ENCODE results near the gene EIF4G1. TPM values are rescaled to one million over a fixed set of nuclear protein-coding genes. Genes with fewer than 3 reads are reported as not detected.

Gene EIF4G1
- polyA plus RNA-seq, 3 donors: 114 to 271 (median 178) TPM

DNA sequence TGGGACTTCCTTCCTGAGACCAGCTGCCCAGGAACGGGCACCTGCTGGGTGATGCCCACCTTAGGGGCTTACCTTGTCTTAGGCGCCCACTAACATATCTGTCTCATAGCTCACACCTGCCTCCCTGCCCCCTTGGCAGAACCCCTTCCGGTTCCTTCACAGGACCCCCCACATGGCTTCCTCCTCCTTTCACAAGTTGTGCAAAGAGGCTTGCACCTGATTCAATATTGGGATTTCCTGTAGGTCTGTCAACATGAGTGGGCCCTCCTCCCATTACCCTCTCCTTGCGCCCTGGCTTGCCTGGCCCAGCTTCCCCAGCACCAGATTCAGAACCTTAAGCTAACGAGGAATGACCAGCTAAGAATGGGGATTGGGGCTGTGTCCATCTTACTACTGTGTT is 63.0 kb downstream of the EIF4G1 start:
- H3K27ac ChIP-seq (ENCODE audit: low read depth, low read length): no peak overlapping the region
- WGBS, 3 donors: 57 to 69% (median 63%) methylated on average over 5 of the region's 5 CpGs

DNA sequence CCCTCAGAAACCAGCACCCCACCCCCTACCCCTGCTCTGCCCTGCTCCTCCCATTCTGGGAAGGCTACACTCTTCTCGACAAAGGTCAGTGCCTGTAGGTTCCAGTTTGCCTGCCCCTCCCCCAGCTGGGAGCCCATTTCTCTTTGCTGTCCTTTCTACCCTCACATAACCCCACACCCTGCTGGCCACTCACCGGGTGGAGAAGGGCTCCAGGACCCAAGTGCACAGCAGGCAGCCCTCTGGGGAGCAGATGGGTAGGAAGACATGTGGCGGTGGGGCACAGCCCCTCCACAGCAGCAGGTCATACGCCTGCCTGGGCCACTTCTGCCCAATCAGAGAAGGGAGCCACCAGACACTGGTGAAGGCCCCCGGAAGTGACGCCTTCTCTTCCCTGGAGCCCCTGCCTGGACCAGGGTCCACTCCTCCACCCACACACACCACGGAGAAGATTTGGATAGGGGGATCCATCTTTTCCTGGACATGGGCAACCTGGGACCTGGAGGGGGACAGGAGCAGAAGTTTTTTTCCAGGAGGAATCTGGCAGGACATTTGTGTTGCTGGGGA is 63.6 kb downstream of the EIF4G1 start, which contains the start of gene THPO:
THPO (minus strand) TSS at position 326 of the 564 bp plus-strand sequence. CDS start 1,948 bp downstream, outside the sequence.
- 61 to 70% (median 61%) methylated on average over 7 of the region's 7 CpGs for WGBS, 3 donors
- peak within 1 kb of the TSS; percentile 58 for H3K27ac ChIP-seq (ENCODE audit: low read depth, low read length)

DNA sequence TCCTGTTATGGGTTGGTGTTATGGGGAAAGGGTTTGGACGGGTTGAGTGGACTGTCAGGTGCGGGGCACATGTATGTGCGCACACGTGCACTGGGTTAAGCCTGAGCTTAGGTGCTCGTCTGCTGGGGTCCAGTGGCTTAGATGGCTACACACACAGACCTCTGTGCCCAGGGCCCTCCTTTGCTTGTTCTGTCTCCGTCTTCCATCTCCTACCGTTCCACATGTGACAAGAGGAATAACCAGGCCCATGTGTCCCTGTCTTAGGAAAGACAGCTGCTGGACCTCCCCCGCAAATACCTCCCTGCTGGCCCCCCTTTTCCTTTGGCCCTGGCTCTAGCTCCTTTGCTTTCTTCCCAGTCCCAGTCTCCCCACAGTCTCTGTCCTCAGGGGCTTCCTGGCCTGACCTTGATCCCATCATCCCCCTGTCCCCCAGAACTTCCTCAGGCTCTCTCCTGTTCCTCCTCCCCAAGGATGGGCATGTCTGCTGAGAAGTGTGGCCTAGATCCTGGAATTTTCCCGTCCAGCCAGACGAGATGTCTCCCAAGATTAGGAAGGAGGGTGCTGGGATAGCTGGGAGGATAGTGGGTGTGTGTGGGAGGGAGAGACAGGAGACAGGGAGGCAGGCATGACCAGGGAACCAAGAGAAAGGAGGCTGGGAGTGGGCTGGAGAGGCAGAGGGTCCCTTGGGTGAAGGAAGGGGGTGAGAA is 64.4 kb downstream of the EIF4G1 start:
- 74 to 88% (median 80%) methylated on average over 10 of the region's 10 CpGs for WGBS, 3 donors
- peak overlapping the region; percentile 58 for H3K27ac ChIP-seq (ENCODE audit: low read depth, low read length)

- H3K27ac ChIP-seq (ENCODE audit: low read depth, low read length): peak within 1 kb of the TSS; percentile 58
- WGBS, 3 donors: 17 to 30% (median 27%) methylated on average over 25 to 63 of the region's 71 CpGs
Observed at GRCh38 chr3:184379358-184380184, 65.2 kb downstream of the EIF4G1 start, which contains the start of gene CHRD. Gene CHRD (plus strand): TSS chr3:184380054. CDS start chr3:184380319, 265 bp downstream.

GRCh38 chr3:184380185-184380626 is 65.8 kb downstream of the EIF4G1 start:
- H3K27ac ChIP-seq (ENCODE audit: low read depth, low read length): peak overlapping the region; percentile 4
- 0 to 1% (median 1%) methylated on average over 34 to 51 of the region's 62 CpGs for WGBS, 3 donors

DNA sequence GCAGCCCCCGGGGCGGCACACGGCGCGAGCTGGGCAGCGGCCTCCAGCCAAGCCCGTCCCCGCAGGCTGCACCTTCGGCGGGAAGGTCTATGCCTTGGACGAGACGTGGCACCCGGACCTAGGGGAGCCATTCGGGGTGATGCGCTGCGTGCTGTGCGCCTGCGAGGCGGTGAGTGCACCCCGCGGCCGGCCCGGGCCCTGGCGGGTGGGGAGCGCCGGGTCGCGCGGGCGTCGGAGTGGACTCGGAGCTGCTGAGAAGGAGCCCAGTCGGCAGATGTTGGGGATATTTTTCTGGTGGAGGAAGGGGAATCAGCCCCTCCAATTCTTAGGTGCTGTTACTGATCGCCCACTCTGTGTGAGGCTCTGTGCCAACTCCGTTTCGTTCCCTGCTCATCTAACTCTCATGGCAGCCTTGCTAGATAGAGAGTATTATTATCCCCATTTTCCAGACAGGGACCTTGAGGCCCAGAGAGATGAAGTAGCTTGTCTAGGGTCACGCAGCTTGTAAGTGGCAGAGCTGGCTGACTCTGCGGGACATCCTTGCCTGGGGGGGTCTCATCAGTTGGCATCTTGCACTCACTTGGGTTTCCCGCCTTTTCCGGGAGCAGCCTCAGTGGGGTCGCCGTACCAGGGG is 66.3 kb downstream of the EIF4G1 start:
- 2 to 4% (median 3%) methylated on average over 34 to 42 of the region's 42 CpGs for WGBS, 3 donors
- no peak overlapping the region for H3K27ac ChIP-seq (ENCODE audit: low read depth, low read length)

DNA sequence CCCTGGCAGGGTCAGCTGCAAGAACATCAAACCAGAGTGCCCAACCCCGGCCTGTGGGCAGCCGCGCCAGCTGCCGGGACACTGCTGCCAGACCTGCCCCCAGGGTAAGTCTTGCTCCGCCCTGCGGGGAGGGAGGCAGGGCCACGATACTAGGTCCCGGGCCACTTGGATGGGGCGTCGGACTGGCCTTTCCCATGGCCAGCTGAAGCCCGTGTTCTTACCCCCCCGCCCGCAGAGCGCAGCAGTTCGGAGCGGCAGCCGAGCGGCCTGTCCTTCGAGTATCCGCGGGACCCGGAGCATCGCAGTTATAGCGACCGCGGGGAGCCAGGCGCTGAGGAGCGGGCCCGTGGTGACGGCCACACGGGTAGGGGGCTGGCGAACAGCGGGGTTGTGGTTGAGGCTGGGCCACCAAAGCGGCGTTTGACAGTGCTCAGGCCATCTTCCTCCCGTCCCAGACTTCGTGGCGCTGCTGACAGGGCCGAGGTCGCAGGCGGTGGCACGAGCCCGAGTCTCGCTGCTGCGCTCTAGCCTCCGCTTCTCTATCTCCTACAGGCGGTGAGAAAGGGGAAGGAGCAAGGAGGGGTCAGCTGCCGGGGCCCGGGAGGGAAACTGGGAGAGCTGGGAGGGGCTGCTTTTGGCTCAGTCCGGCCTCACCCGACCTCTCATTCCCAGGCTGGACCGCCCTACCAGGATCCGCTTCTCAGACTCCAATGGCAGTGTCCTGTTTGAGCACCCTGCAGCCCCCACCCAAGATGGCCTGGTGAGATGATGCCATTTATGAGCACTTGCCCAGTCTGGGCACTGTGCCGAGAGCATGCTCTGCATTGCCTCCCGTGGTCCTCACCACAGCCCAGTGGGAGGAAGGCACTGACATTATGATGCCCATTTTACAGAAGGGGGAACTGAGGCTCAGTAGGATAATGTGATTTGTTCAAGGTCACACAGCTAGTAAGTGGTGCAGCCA is 67.1 kb downstream of the EIF4G1 start:
- no peak overlapping the region for H3K27ac ChIP-seq (ENCODE audit: low read depth, low read length)
- 12 to 58% (median 14%) methylated on average over 45 to 55 of the region's 55 CpGs for WGBS, 3 donors

DNA sequence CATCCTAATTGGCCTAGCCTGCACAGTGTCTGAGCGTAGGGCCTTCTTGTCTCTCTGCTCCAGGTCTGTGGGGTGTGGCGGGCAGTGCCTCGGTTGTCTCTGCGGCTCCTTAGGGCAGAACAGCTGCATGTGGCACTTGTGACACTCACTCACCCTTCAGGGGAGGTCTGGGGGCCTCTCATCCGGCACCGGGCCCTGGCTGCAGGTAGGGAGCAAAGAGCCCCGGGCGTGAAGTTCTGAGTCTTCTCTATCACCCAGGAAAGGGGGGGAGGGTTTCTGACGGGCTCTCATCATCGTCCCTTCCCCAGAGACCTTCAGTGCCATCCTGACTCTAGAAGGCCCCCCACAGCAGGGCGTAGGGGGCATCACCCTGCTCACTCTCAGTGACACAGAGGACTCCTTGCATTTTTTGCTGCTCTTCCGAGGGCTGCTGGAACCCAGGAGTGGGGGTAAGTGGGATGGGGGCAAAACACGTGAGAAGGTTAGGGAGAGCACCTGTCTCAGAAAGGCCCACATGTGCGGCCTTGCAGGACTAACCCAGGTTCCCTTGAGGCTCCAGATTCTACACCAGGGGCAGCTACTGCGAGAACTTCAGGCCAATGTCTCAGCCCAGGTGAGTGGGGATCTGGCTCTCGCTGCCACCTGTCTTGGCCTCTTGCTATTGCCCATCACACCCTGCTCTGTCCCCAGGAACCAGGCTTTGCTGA is 68.1 kb downstream of the EIF4G1 start:
- no peak overlapping the region for H3K27ac ChIP-seq (ENCODE audit: low read depth, low read length)
- 87 to 96% (median 95%) methylated on average over 16 of the region's 16 CpGs for WGBS, 3 donors

DNA sequence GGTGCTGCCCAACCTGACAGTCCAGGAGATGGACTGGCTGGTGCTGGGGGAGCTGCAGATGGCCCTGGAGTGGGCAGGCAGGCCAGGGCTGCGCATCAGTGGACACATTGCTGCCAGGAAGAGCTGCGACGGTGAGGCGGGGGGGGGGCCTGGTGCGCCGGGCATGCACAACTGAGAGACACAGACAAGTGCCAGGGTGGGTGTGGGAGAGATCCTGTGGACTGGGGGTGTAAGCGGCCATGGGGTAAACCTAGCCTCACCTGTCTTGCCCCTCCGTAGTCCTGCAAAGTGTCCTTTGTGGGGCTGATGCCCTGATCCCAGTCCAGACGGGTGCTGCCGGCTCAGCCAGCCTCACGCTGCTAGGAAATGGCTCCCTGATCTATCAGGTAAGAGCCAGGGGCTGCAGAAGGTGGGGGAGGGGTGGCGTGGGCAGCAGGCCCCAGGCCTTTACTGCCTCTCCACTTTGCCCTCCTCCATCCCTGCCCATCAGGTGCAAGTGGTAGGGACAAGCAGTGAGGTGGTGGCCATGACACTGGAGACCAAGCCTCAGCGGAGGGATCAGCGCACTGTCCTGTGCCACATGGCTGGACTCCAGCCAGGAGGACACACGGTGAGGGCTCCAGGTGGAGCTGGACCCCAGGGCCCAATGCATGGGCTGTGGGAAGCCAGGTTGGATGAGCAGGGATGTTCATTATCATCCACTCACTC is 68.8 kb downstream of the EIF4G1 start:
- no peak overlapping the region for H3K27ac ChIP-seq (ENCODE audit: low read depth, low read length)
- WGBS, 3 donors: 93 to 95% (median 94%) methylated on average over 15 of the region's 15 CpGs

GRCh38 chr3:184384342-184384741 is 69.9 kb downstream of the EIF4G1 start:
- H3K27ac ChIP-seq (ENCODE audit: low read depth, low read length): no peak overlapping the region
- WGBS, 3 donors: 80 to 87% (median 85%) methylated on average over 9 of the region's 9 CpGs

Other genes with a start within 250 kb of the EIF4G1 start
- gene HTR3E, start 217.5 kb upstream of the EIF4G1 start, polyA plus RNA-seq: not detected
- gene EIF2B5, start 179.2 kb upstream of the EIF4G1 start, polyA plus RNA-seq: 10 to 100 TPM; 24.4 to 38.0 (median 26.3) TPM
- gene DVL3, start 159.2 kb upstream of the EIF4G1 start, polyA plus RNA-seq: 10 to 100 TPM; 27.3 to 31.8 (median 29.0) TPM
- 100 to 1,000 TPM; 121 to 313 (median 264) TPM for gene AP2M1, start 139.8 kb upstream of the EIF4G1 start, polyA plus RNA-seq
- gene ABCF3, start 128.4 kb upstream of the EIF4G1 start, polyA plus RNA-seq: 10 to 100 TPM; 37.4 to 57.2 (median 42.4) TPM
- 1 to 10 TPM in 1 of 3 donors, under 1 TPM in 1, not detected in 1; 0.33 to 4.4 TPM for gene VWA5B2, start 85.0 kb upstream of the EIF4G1 start, polyA plus RNA-seq
- 10 to 100 TPM; 22.6 to 43.9 (median 35.4) TPM for gene ALG3, start 65.6 kb upstream of the EIF4G1 start, polyA plus RNA-seq
- gene EEF1AKMT4, start 64.9 kb upstream of the EIF4G1 start, polyA plus RNA-seq: 1 to 10 TPM; 2.1 to 8.0 (median 4.4) TPM
- gene CAMK2N2, start 53.1 kb upstream of the EIF4G1 start, polyA plus RNA-seq: 10 to 100 TPM in 1 of 3 donors, under 1 TPM in 1, not detected in 1; 0.06 to 15.6 TPM
- 1 to 10 TPM in 1 of 3 donors, not detected in 2; 5.5 TPM for gene ECE2, start 38.6 kb upstream of the EIF4G1 start, polyA plus RNA-seq
- gene PSMD2, start 15.4 kb upstream of the EIF4G1 start, polyA plus RNA-seq: 100 to 1,000 TPM in 2 of 3 donors, 10 to 100 TPM in 1; 74.6 to 181 (median 139) TPM
- gene FAM131A, start 23.0 kb downstream of the EIF4G1 start, polyA plus RNA-seq: 10 to 100 TPM in 2 of 3 donors, 1 to 10 TPM in 1; 7.6 to 16.5 (median 13.9) TPM
- 1 to 10 TPM; 2.8 to 4.3 (median 3.1) TPM for gene CLCN2, start 47.0 kb downstream of the EIF4G1 start, polyA plus RNA-seq
- gene POLR2H, start 47.1 kb downstream of the EIF4G1 start, polyA plus RNA-seq: 10 to 100 TPM; 55.7 to 89.0 (median 61.4) TPM
- gene THPO, start 63.6 kb downstream of the EIF4G1 start, polyA plus RNA-seq: 1 to 10 TPM in 2 of 3 donors, under 1 TPM in 1; 0.98 to 1.3 (median 1.0) TPM
- 10 to 100 TPM; 10.1 to 30.1 (median 14.2) TPM for gene CHRD, start 65.4 kb downstream of the EIF4G1 start, polyA plus RNA-seq
- 1 to 10 TPM in 2 of 3 donors, under 1 TPM in 1; 0.67 to 2.2 (median 1.7) TPM for gene EPHB3, start 247.2 kb downstream of the EIF4G1 start, polyA plus RNA-seq

Measured in adipose tissue (tissue), 3 donors.